ENCODE measurements around the gene LILRA2. TPM values are rescaled to one million over a fixed set of nuclear protein-coding genes. Genes with fewer than 3 reads are reported as not detected.

The LILRA2 gene
- total RNA-seq, 1 experiment from 2014 or later: not detected

GRCh38 chr19:54609356-54609791 is 35.8 kb downstream of the LILRA2 start:
- no TSS peak for BruUV-seq (replicated peaks)
- Histone ChIP-seq H3K4me3 (ENCODE audit: low read depth, low read length) (no peak overlapping the region), H3K36me3 (ENCODE audit: control insufficient read depth, insufficient read depth, low read length) (no peaks in the 10 kb centered on the region), H3K27me3 (replicated peaks; ENCODE audit: control insufficient read depth, insufficient read depth, low read length) (no peaks in the 10 kb centered on the region), H3K9me3 (peaks cover 5% of the 10 kb centered on the region), H3K4me1 (no peaks in the 10 kb centered on the region)
- Mint-ChIP-seq H3K4me3 (ENCODE audit: unreplicated experiment) (no peak overlapping the region), H3K27ac (ENCODE audit: unreplicated experiment) (no peak overlapping the region), H3K27me3 (ENCODE audit: insufficient read depth, unreplicated experiment) (peaks cover 14% of the 10 kb centered on the region), H3K4me1 (ENCODE audit: low read depth, unreplicated experiment) (no peaks in the 10 kb centered on the region), H3K36me3 (ENCODE audit: insufficient read depth, unreplicated experiment) (no peaks in the 10 kb centered on the region), H3K9me3 (ENCODE audit: unreplicated experiment) (peaks cover 7% of the 10 kb centered on the region)
- DNase-seq: no peak
- ChIA-PET CTCF (no interaction called here), POLR2A (no interaction called here)
- no peak for TF ChIP-seq CTCF (IDR thresholded peaks at IDR 0.05; ENCODE audit: insufficient read depth in 1 of 2, low read depth in 1 of 2, low read length in 1 of 2, severe bottlenecking in 1 of 2, unreplicated experiment in 1 of 2)
- intact Hi-C loops (cut with micrococcal nuclease; ENCODE audit: unreplicated experiment): no loop called here

GRCh38 chr19:54612428-54612827 is 38.8 kb downstream of the LILRA2 start:
- Histone ChIP-seq H3K4me3 (ENCODE audit: low read depth, low read length) (no peak overlapping the region), H3K9me3 (no peaks in the 10 kb centered on the region), H3K36me3 (ENCODE audit: control insufficient read depth, insufficient read depth, low read length) (no peaks in the 10 kb centered on the region), H3K27me3 (replicated peaks; ENCODE audit: control insufficient read depth, insufficient read depth, low read length) (no peaks in the 10 kb centered on the region), H3K4me1 (no peaks in the 10 kb centered on the region)
- Mint-ChIP-seq H3K4me3 (ENCODE audit: unreplicated experiment) (no peak overlapping the region), H3K4me1 (ENCODE audit: low read depth, unreplicated experiment) (no peaks in the 10 kb centered on the region), H3K9me3 (ENCODE audit: unreplicated experiment) (peaks cover 19% of the 10 kb centered on the region), H3K27ac (ENCODE audit: unreplicated experiment) (no peak overlapping the region), H3K36me3 (ENCODE audit: insufficient read depth, unreplicated experiment) (no peaks in the 10 kb centered on the region), H3K27me3 (ENCODE audit: insufficient read depth, unreplicated experiment) (peaks cover 11% of the 10 kb centered on the region)
- no peak for TF ChIP-seq CTCF (IDR thresholded peaks at IDR 0.05; ENCODE audit: insufficient read depth in 1 of 2, low read depth in 1 of 2, low read length in 1 of 2, severe bottlenecking in 1 of 2, unreplicated experiment in 1 of 2)
- ChIA-PET POLR2A (no interaction called here), CTCF (no interaction called here)
- no TSS peak for BruUV-seq (replicated peaks)
- intact Hi-C loops (cut with micrococcal nuclease; ENCODE audit: unreplicated experiment): no loop called here
- no peak for DNase-seq

GRCh38 chr19:54614726-54615125 is 41.1 kb downstream of the LILRA2 start:
- intact Hi-C loops (cut with micrococcal nuclease; ENCODE audit: unreplicated experiment): no loop called here
- Histone ChIP-seq H3K27me3 (replicated peaks; ENCODE audit: control insufficient read depth, insufficient read depth, low read length) (no peaks in the 10 kb centered on the region), H3K4me3 (ENCODE audit: low read depth, low read length) (no peak overlapping the region), H3K9me3 (no peaks in the 10 kb centered on the region), H3K4me1 (no peaks in the 10 kb centered on the region), H3K36me3 (ENCODE audit: control insufficient read depth, insufficient read depth, low read length) (no peaks in the 10 kb centered on the region)
- Mint-ChIP-seq H3K4me1 (ENCODE audit: low read depth, unreplicated experiment) (no peaks in the 10 kb centered on the region), H3K36me3 (ENCODE audit: insufficient read depth, unreplicated experiment) (no peaks in the 10 kb centered on the region), H3K9me3 (ENCODE audit: unreplicated experiment) (peaks cover 19% of the 10 kb centered on the region), H3K27me3 (ENCODE audit: insufficient read depth, unreplicated experiment) (peaks cover 11% of the 10 kb centered on the region), H3K4me3 (ENCODE audit: unreplicated experiment) (no peak overlapping the region), H3K27ac (ENCODE audit: unreplicated experiment) (no peak overlapping the region)
- CTCF ChIA-PET: no interaction called here
- DNase-seq: no peak
- POLR2A ChIA-PET: no interaction called here
- no peak for TF ChIP-seq CTCF (IDR thresholded peaks at IDR 0.05; ENCODE audit: insufficient read depth in 1 of 2, low read depth in 1 of 2, low read length in 1 of 2, severe bottlenecking in 1 of 2, unreplicated experiment in 1 of 2)
- BruUV-seq (replicated peaks): no TSS peak
